ENCODE results near the gene OR10H4. TPM values are rescaled to one million over a fixed set of nuclear protein-coding genes. Genes with fewer than 3 reads are reported as not detected.
"Not testable (repeated sequence)": the region's sequence is repeated elsewhere in the genome, so short reads cannot be mapped to it uniquely, and the experiment has no call there.

The OR10H4 gene
- total RNA-seq, 4 donors from 2014 or later: not detected

DNA sequence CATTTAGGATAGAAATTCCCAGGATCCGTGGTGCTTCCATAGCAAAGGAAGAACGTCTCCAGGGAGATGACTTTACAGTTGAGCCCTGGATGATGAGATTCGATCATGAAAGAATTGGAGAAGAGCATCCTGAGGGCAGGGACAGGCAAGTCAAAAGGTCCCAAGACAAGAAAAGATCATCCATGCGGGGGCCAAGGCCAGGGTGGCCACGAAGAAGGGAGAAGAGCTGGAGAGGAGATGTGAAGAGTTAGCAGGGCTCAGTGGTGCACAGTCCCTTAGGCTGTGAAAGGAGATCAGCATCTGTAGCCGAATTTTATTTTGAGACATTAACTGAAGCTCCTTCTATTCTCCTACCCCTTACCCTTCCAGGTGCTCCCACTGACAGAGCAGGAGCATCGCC, 28.9 kb downstream of the OR10H4 start:
- DNase-seq (ENCODE audit: low spot score in 2 of 2): no peak
- no peak overlapping the region for H3K4me3 ChIP-seq (ENCODE audit: low read depth, poor library complexity, severe bottlenecking)
- intact Hi-C loops (cut with DNase I; ENCODE audit: low total_unique reads): no loop called here
- no peak for TF ChIP-seq POLR2A (IDR thresholded peaks at IDR 0.05)
- TF ChIP-seq, protein P1, sequence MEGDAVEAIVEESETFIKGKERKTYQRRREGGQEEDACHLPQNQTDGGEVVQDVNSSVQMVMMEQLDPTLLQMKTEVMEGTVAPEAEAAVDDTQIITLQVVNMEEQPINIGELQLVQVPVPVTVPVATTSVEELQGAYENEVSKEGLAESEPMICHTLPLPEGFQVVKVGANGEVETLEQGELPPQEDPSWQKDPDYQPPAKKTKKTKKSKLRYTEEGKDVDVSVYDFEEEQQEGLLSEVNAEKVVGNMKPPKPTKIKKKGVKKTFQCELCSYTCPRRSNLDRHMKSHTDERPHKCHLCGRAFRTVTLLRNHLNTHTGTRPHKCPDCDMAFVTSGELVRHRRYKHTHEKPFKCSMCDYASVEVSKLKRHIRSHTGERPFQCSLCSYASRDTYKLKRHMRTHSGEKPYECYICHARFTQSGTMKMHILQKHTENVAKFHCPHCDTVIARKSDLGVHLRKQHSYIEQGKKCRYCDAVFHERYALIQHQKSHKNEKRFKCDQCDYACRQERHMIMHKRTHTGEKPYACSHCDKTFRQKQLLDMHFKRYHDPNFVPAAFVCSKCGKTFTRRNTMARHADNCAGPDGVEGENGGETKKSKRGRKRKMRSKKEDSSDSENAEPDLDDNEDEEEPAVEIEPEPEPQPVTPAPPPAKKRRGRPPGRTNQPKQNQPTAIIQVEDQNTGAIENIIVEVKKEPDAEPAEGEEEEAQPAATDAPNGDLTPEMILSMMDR (IDR thresholded peaks at IDR 0.05): no peak
- WGBS, 2 donors: 60 to 68% methylated on average over 7 of the region's 7 CpGs

DNA sequence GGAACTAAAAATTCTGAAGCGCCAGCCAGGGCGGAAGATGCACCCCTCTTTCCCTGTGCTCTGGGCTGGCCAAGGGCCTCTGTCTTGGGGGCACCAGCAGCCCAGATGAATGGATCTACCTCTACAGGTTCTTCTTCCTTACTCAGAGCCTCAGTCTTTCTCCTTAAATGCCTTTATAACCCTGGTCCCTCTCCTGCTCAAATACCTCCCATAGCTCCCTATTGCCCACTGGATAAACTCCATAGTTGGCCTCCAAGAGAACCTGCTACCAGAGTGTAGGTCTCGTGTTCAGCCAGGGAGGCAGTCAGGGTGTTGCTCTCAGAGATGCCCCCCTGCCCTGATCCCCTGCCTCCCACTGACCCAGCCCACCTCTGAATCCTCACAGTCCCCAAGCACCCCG, 30.5 kb downstream of the OR10H4 start:
- intact Hi-C loops (cut with DNase I; ENCODE audit: low total_unique reads): no loop called here
- 86 to 91% methylated on average over 4 of the region's 4 CpGs for WGBS, 2 donors

DNA sequence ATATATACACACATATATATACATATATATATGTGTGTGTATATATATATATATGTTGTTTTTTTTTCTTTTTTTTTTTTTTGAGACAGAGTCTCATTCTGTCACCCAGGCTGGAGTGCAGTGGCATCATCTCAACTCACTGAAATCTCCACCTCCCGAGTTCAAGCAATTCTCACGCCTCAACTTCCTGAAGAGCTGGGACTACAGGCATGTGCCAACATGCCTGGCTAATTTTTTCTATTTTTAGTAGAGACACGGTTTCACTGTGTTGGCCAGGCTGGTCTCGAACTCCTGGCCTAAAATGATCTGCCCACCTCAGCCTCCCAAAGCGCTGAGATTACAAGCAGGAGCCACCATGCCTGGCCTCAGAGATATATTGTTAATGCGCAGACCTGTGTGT, 37.0 kb downstream of the OR10H4 start:
- intact Hi-C loops (cut with DNase I; ENCODE audit: low total_unique reads); DNase-seq (ENCODE audit: low spot score in 2 of 2); H3K4me3 ChIP-seq (ENCODE audit: low read depth, poor library complexity, severe bottlenecking): not testable (repeated sequence)
- 46 to 56% methylated on average over 6 of the region's 6 CpGs for WGBS, 2 donors

More for the DNA sequence above, 30.5 kb downstream of the OR10H4 start:
- H3K4me3 ChIP-seq (ENCODE audit: low read depth, poor library complexity, severe bottlenecking): no peak overlapping the region
- TF ChIP-seq POLR2A (IDR thresholded peaks at IDR 0.05): no peak
- TF ChIP-seq, protein P1 (IDR thresholded peaks at IDR 0.05): no peak
- DNase-seq (ENCODE audit: low spot score in 2 of 2): no peak

DNA sequence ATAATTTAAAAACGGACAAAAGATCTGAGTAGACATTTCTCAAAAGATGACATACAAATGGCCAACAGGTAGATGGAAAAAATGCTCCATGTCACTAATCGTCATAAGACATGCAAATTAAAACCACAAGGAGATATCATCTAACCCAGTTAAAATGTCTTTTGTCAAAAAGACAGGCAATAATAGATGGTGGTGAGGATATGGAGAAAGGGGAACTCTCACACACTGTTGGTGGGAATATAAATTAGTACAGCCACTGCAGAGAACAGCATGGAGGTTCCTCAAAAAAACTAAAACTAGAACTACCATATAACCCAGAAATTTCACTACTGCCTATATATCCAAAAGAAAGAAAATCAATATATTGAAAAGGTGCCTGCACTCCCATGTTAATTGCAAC, 37.9 kb downstream of the OR10H4 start:
- no peak overlapping the region for H3K4me3 ChIP-seq (ENCODE audit: low read depth, poor library complexity, severe bottlenecking)
- intact Hi-C loops (cut with DNase I; ENCODE audit: low total_unique reads): no loop called here
- TF ChIP-seq, protein P1 (IDR thresholded peaks at IDR 0.05): no peak
- no peak for TF ChIP-seq POLR2A (IDR thresholded peaks at IDR 0.05)
- WGBS, 2 donors: 32 to 48% methylated on average over 2 of the region's 2 CpGs
- DNase-seq (ENCODE audit: low spot score in 2 of 2): no peak

DNA sequence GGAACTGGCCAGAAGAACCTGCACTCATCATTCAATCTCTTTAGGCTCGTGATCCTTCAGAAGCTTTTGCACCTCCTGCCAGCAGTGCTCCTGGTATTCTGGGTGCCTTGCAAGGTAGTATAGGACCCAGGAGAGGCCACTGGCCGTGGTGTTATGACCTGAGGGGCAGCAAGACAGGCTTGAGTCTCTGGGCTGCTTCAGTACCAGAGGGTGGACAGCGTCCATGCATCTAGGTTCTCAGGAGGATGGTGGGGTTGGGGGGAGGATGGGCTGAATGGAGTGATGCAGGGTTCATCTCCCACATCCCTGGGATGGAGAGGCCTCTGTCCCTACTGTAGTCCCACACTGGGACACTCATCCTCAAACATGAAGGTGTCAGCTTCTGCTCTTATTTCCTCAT, 41.1 kb downstream of the OR10H4 start:
- H3K4me3 ChIP-seq (ENCODE audit: low read depth, poor library complexity, severe bottlenecking): no peak overlapping the region
- TF ChIP-seq, protein P1 (IDR thresholded peaks at IDR 0.05): no peak
- TF ChIP-seq POLR2A (IDR thresholded peaks at IDR 0.05): no peak
- DNase-seq (ENCODE audit: low spot score in 2 of 2): no peak
- WGBS, 2 donors: 17 to 54% methylated on average over 2 to 3 of the region's 3 CpGs
- intact Hi-C loops (cut with DNase I; ENCODE audit: low total_unique reads): no loop called here

DNA sequence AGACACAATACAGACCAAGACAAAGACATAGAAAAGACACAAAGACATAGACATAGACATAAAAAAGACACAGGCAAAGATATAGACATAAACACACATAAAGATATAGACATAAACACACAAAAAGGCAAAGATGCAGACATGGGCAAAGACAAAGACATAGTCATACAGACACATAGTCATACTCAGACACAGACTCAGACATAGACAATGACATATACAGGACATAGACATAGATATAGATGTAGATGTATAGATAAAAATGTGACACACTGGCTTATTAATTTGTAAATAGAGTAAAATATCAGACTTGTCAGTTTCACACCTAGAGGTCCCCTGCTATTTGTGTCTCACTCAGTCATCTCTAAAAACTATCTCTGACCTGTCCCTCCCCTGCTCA, 42.8 kb downstream of the OR10H4 start:
- DNase-seq (ENCODE audit: low spot score in 2 of 2): no peak
- TF ChIP-seq POLR2A (IDR thresholded peaks at IDR 0.05): no peak
- TF ChIP-seq, protein P1 (IDR thresholded peaks at IDR 0.05): no peak
- intact Hi-C loops (cut with DNase I; ENCODE audit: low total_unique reads): no loop called here
- H3K4me3 ChIP-seq (ENCODE audit: low read depth, poor library complexity, severe bottlenecking): no peak overlapping the region

Measured in lower leg skin (tissue), 4 donors.